Natural killer cell treated with Interleukin-12 subunit alpha and Interleukin-12 subunit beta and Interleukin-15 and Interleukin-18, amount 100 ng/mL, for 72 hours (primary cell): ENCODE data around the gene FRMD1. TPM values are rescaled to one million over a fixed set of nuclear protein-coding genes. Genes with fewer than 3 reads are reported as not detected.
A peak's percentile ranks its signal among the peaks of the same experiment; 100 is the strongest.

ENCODE experiments used
- ATAC-seq, 2 donors: fragments of 150-1000 bp; cut with Tn5 transposase in 1 of 2; sonication (Bioruptor Pico), chemical (Tn5 transposase) in 1 of 2; 2 replicates each; pipeline ENCODE4 v1.10.0; 2021
- DNase-seq: peaks from one replicate; pipeline ENCODE4 v3.0.0; 2022; ENCODE audit warnings: low spot score
- H3K27ac Mint-ChIP-seq, 2 donors: 1 replicate in 1 of 2; 2 replicates in 1 of 2; pipeline ENCODE4 v1.8.0; 2022; ENCODE audit warnings: mixed read lengths in 2 of 2, mild to moderate bottlenecking in 1 of 2, moderate library complexity in 1 of 2
- H3K27me3 Mint-ChIP-seq, 2 donors: 1 replicate in 1 of 2; 2 replicates in 1 of 2; pipeline ENCODE4 v1.8.0; 2022; ENCODE audit warnings: mixed read lengths in 2 of 2
- H3K36me3 Mint-ChIP-seq: one replicate; pipeline ENCODE4 v1.8.0; 2022; ENCODE audit warnings: mixed read lengths
- H3K4me1 Mint-ChIP-seq, 2 donors: 1 replicate in 1 of 2; 2 replicates in 1 of 2; pipeline ENCODE4 v1.8.0; 2022; ENCODE audit warnings: low read depth in 2 of 2, mixed read lengths in 2 of 2, mild to moderate bottlenecking in 1 of 2
- H3K4me3 Mint-ChIP-seq: one replicate; pipeline ENCODE4 v1.8.0; 2022; ENCODE audit warnings: mixed read lengths
- H3K9me3 Mint-ChIP-seq: 2 replicates; pipeline ENCODE4 v1.8.0; 2022; ENCODE audit warnings: mixed read lengths
- total RNA-seq, 2 donors: library from RNA; stranded (reverse); gene quantifications; one replicate each; pipeline ENCODE4 v1.2.3, GENCODE V29; 2022

Gene FRMD1
- total RNA-seq, 2 donors from 2014 or later, result not detected

DNA sequence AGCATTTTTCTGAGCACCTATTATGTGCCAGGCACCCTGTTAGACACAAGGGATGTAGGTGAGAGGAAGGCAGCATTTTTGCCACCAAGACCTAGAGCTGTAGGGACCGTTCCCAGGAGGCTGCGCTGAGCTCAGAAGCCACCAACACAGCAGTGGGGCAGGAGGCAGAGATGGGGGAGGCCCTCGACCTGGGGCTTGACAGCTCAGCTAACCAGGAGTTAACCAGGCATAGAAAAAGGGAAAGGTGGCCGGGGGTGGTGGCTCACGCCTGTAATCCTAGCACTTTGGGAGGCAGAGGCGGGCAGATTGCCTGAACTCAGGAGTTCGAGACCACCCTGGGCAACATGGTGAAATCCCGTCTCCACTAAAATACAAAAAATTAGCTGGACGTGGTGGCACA, 52.1 kb downstream of the FRMD1 start:
- DNase-seq (no peak), ATAC-seq (no peak)
- Mint-ChIP-seq H3K4me3 (no peak overlapping the region), H3K27ac (no peak overlapping the region), H3K36me3 (no peaks in the 10 kb centered on the region), H3K9me3 (no peaks in the 10 kb centered on the region), H3K27me3 (peaks cover 7 to 10% of the 10 kb centered on the region in 2 donors), H3K4me1 (peaks cover 0 to 1% of the 10 kb centered on the region in 2 donors)

DNA sequence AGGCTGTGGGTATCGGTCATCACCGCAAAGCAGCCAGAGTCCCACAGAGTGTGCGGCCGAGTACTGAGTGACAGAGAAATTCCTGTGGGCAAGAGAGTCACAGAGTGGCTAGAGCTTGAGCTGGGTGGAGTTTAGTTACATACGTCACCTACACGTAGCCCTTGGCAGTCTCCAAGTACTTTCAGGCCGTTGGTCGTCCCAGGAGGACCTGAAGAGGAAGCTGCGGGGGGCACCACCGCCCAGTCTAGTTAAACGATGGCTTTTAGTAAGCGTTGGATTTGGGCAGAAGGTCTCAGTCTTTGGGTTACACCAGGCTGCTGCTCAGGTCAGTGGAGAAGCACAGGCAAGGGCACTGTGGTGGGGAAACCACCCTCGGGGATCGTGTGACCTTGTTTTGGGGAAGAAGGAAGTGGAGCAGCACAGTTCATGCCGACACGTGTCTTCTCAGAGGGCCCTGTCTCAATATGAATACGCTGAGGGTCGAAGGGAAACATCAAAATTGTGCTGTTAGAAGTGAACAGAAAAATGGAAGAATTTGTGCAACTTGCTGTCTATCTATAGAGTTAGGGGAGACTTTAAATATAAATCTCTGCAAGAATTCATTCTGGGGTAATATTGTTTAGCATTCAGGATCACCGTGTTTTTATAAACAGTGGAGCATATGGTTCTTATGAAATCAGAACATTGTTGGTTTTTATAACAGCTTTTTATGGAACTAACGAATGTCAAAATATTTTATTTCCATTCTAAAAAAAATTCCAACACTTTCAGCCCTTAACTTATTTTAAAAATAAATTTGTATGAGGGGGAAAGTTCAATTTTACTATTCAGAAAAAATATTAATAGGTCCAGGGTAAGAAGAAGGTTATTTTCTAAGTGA, 52.9 kb downstream of the FRMD1 start:
- no peaks in the 10 kb centered on the region for H3K36me3 Mint-ChIP-seq
- peak in 1 of 2 donors; percentile 45 for ATAC-seq
- no peak for DNase-seq
- H3K27me3 Mint-ChIP-seq, result peaks cover 8 to 10% of the 10 kb centered on the region in 2 donors
- H3K4me1 Mint-ChIP-seq, result no peaks in the 10 kb centered on the region
- H3K4me3 Mint-ChIP-seq, result no peak overlapping the region
- H3K27ac Mint-ChIP-seq, result no peak overlapping the region
- H3K9me3 Mint-ChIP-seq, result no peaks in the 10 kb centered on the region

DNA sequence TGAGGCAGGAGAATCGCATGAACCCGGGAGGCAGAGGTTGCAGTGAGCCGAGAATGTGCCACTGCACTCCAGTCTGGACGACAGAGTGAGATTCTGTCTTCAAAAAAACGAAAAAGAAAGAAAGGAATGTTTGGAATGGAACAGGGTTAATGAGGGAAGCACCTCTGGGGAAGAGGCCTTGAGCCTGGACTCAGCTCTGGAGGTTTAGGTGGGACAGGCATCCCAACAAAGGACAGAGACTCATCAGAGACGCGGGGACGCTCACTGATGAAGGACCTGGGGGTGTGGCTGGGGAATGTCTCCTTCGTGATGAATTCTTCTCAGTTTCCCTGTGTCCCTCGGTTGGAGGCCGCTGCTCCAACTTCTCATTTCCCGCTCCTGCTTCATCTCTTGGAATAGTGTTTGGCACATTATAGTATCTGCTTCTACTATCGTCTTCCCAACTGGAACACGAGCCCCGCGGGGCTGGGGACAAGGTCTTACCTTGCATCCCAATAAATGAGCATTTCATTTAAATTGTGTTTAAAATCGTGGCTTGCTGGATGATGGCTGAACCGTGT, 54.0 kb downstream of the FRMD1 start:
- Mint-ChIP-seq H3K27ac (no peak overlapping the region), H3K9me3 (no peaks in the 10 kb centered on the region), H3K4me1 (no peaks in the 10 kb centered on the region), H3K4me3 (no peak overlapping the region), H3K27me3 (peaks cover 8 to 14% of the 10 kb centered on the region in 2 donors), H3K36me3 (no peaks in the 10 kb centered on the region)
- no peak for ATAC-seq
- no peak for DNase-seq

DNA sequence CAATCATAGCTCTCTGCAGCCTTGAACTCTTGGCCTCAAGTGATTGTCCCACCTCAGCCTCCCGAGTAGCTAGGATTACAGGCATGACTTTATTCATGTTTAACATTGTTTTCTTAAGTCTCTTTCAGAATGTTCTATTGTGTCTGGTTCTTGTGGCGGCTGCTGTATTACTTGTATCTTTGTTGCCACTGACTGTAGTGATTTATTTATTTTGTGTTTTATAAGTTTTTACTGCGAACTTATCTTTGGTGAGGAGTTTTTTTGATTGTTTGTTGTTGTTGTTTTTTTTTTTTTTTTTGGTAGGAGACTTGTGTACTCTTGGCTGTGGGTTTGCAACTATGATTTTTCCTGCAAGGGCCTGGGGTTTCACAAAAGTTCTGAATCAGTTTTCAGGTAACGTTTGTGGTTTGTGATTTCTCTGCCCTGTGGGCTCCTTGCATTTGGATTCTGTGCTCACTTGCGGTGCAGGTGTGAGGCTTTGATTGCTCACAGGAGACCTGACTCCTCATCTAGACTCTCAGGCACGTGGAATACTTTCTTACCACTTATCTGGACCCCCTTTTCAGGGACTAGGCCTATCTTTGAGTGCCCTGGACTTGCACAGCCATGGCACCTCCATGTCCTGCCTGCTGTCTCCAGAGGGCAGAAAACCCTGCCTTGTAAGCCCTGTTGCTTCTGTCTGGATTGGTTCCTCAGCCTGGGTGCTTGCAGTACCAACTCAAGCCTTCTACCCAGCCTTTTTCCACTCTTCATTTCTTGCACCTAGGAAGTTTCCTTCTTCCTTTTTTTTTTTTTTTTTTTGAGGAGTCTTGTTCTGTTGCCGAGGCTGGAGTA, 56.3 kb downstream of the FRMD1 start:
- Mint-ChIP-seq H3K4me1 (no peaks in the 10 kb centered on the region), H3K36me3 (no peaks in the 10 kb centered on the region), H3K9me3 (no peaks in the 10 kb centered on the region), H3K27me3 (peaks cover 16% of the 10 kb centered on the region in 2 donors), H3K4me3 (no peak overlapping the region), H3K27ac (no peak overlapping the region)
- ATAC-seq (no peak), DNase-seq (no peak)

DNA sequence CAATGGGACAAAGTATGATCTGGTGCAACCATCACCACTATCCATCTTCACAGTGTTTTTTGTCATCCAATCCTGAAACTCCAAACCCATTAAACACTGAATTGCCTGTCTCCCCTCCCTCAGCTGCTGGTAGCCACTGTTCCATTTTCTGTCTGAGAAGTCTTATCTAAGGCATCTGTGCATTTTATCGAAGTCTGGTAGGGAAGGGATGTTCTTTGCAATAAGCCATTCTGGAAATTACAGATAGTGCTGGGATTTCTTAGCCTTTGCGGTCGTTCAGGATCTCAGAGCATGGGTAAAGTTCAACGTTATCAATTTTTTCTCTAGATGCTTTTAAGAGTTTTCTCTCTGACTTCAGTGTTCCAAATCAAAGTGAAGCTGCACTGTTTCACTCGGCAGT, 57.4 kb downstream of the FRMD1 start:
- H3K27ac Mint-ChIP-seq, result no peak overlapping the region
- H3K9me3 Mint-ChIP-seq, result no peaks in the 10 kb centered on the region
- no peaks in the 10 kb centered on the region for H3K4me1 Mint-ChIP-seq
- no peak overlapping the region for H3K4me3 Mint-ChIP-seq
- ATAC-seq, result no peak
- DNase-seq, result no peak
- H3K36me3 Mint-ChIP-seq, result no peaks in the 10 kb centered on the region
- H3K27me3 Mint-ChIP-seq, result peaks cover 13 to 16% of the 10 kb centered on the region in 2 donors

- ATAC-seq, result no peak
- Mint-ChIP-seq H3K4me3 (no peak overlapping the region), H3K27ac (no peak overlapping the region), H3K36me3 (no peaks in the 10 kb centered on the region), H3K4me1 (no peaks in the 10 kb centered on the region), H3K27me3 (peaks cover 12 to 16% of the 10 kb centered on the region in 2 donors), H3K9me3 (no peaks in the 10 kb centered on the region)
- DNase-seq, result no peak
Observed at GRCh38 chr6:168020242-168020641, 58.8 kb downstream of the FRMD1 start.

GRCh38 chr6:168018664-168019063, 60.3 kb downstream of the FRMD1 start:
- no peaks in the 10 kb centered on the region for H3K4me1 Mint-ChIP-seq
- H3K9me3 Mint-ChIP-seq, result no peaks in the 10 kb centered on the region
- DNase-seq, result no peak
- H3K27ac Mint-ChIP-seq, result no peak overlapping the region
- no peak for ATAC-seq
- no peaks in the 10 kb centered on the region for H3K36me3 Mint-ChIP-seq
- peaks cover 13 to 16% of the 10 kb centered on the region in 2 donors for H3K27me3 Mint-ChIP-seq
- H3K4me3 Mint-ChIP-seq, result no peak overlapping the region

DNA sequence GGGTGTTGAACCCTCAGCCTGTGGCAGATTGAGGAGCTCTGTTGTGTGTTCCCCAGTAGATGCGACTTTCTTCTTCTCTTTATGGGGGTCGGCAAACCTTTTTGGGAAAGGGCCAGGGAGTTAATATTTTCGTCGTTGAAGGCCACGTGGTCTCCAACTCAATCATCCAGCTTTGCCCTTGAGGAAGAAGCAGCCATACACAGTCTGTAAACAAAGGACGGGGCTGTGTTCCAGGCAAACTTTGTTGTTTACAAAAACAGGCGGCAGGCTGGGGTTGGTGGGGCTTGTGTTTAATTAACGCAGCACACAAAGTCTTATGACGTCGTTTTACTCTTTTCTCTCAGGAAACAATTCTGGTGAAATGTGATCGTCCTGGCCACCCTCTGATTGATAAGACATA, 61.4 kb downstream of the FRMD1 start:
- Mint-ChIP-seq H3K27ac (no peak overlapping the region), H3K27me3 (peaks cover 14 to 16% of the 10 kb centered on the region in 2 donors), H3K36me3 (no peaks in the 10 kb centered on the region), H3K4me1 (no peaks in the 10 kb centered on the region), H3K9me3 (no peaks in the 10 kb centered on the region), H3K4me3 (no peak overlapping the region)
- DNase-seq (no peak), ATAC-seq (no peak)

DNA sequence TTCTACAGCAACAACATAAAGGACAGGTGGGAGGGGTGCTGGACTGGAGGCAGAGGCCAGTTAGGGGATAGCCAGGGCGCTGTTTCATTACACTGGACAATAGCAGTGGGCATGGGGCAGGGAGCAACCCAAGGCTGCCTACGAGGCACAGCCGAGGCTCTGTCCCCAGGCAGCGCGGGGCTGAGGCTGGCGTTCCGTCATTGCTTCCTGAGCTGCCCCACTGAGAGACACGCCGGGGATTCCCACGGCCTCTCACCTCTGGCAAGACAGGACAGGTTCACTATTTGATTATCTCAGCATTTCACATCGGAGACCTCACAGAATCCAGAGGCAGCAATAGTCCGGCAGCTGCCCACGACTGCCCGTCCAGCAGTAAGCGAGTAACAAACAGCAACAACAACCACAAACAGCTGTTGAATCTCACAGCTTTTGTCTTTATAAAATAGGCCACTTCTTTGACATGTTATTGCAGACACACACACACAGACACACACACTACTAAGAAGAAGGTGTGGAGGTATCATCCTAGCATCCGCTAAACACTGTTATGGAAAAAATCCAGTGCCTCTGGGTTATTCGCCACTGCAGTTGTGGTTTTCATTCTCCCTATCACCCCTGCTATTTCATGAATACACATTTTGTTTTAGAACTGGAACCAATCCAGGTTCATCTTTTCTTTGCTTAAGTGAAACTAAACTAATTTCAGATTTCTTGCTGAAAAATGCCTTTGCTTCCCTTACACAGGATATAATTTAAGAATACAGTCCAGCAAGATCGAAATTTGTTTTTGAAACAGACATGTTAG, 62.1 kb downstream of the FRMD1 start:
- H3K27me3 Mint-ChIP-seq, result peaks cover 9 to 14% of the 10 kb centered on the region in 2 donors

DNA sequence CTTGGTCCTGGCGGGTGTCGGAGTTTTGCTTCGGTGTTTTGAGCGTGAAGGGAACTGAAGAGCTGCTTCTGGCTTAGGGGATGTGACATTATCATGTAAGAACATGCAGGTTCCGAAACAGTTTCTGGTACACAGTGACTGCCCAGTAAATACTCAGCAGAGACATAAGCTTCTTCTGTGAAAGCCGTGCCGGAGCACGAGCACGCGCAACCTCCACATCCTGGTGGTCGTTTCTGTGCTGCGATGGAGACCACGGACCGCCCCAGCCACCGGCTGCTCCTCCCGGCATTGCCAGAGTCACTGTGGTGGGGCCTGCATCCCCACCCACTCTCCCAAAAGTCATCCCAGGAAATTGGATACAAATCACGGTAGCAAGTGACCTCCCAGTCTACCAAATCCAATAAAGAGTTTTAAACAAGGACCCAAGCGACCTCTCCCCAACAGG, 62.8 kb downstream of the FRMD1 start:
- Mint-ChIP-seq H3K27me3 (peaks cover 8 to 14% of the 10 kb centered on the region in 2 donors), H3K9me3 (peaks cover 3% of the 10 kb centered on the region), H3K36me3 (peaks cover 10% of the 10 kb centered on the region), H3K4me3 (no peak overlapping the region), H3K27ac (no peak overlapping the region), H3K4me1 (no peaks in the 10 kb centered on the region)
- ATAC-seq, result no peak
- no peak for DNase-seq

More for the DNA sequence above, 62.1 kb downstream of the FRMD1 start:
- Mint-ChIP-seq H3K4me1 (no peaks in the 10 kb centered on the region), H3K9me3 (no peaks in the 10 kb centered on the region), H3K36me3 (peaks cover 3% of the 10 kb centered on the region), H3K4me3 (no peak overlapping the region), H3K27ac (no peak overlapping the region)
- no peak for DNase-seq
- ATAC-seq, result no peak

DNA sequence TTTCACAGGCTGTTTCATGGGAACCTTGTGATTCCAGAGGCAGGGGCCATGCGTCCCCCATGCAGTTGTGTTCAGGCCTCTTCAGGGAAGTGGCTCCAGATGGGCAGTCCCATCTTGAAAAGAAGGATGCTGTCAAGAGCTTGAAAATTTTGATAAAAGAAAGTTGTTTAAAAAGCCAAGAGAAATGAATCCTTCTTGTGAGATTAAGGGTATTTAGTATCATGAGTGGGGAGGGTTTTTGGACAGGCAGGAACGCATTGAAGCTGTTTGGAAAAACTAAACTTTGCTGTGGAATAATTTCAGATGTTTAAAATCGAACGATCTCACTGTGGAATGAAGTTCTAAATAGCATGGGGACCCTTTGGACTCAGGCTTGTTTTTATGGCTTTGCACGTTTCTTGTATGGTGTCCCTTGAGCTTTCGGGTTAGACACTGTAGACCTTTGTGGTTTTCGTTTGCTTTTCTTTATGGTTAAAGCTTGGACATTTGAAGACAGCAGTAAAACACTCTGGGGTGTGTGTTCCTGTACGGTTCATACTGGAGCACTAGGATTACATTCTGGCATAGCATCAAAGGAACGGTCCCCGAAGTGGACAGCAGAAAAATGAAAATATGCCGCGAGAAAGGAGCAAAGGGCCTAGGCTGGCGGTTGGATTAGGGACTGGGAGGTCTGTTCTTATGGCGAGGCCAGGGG, 63.4 kb downstream of the FRMD1 start:
- no peak for ATAC-seq
- Mint-ChIP-seq H3K9me3 (peaks cover 9% of the 10 kb centered on the region), H3K4me3 (no peak overlapping the region), H3K4me1 (no peaks in the 10 kb centered on the region), H3K27me3 (peaks cover 8 to 13% of the 10 kb centered on the region in 2 donors), H3K36me3 (peaks cover 13% of the 10 kb centered on the region), H3K27ac (no peak overlapping the region)
- no peak for DNase-seq

- Mint-ChIP-seq H3K4me1 (no peaks in the 10 kb centered on the region), H3K27ac (no peak overlapping the region), H3K27me3 (peaks cover 8 to 10% of the 10 kb centered on the region in 2 donors), H3K4me3 (no peak overlapping the region), H3K9me3 (peaks cover 9% of the 10 kb centered on the region), H3K36me3 (peaks cover 13% of the 10 kb centered on the region)
- ATAC-seq (no peak), DNase-seq (no peak)
Observed at GRCh38 chr6:168015009-168015408, 64.0 kb downstream of the FRMD1 start.

DNA sequence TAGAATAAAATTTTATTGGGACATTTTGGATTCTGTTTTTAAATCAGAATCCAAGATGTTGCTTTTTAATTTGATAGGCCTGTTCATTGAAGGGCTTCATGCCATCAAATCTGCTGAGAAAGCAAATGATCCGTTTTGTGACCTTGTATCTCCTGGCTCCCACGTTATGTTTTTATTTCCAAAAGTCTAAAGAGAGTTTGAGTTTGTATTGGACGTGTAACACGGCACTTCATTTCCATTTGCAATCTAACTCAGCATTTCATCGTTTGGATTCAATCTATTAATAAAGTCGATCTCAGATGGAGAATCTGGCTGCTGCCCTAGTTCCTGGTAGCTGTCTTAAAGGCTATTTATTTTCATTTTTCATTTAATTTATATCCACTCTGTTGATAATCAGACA, 64.6 kb downstream of the FRMD1 start:
- Mint-ChIP-seq H3K27me3 (peaks cover 7 to 10% of the 10 kb centered on the region in 2 donors), H3K27ac (no peak overlapping the region), H3K4me1 (no peaks in the 10 kb centered on the region), H3K9me3 (peaks cover 9% of the 10 kb centered on the region), H3K4me3 (no peak overlapping the region), H3K36me3 (peaks cover 19% of the 10 kb centered on the region)
- DNase-seq (no peak), ATAC-seq (no peak)
